H9 (cell line): ENCODE measurements around the gene ABHD1. TPM values are rescaled to one million over a fixed set of nuclear protein-coding genes. Genes with fewer than 3 reads are reported as not detected.

ENCODE experiments used
- DNase-seq: peaks from one replicate; pipeline ENCODE4 v3.0.0-alpha.2; 2017
- H2AFZ ChIP-seq: one replicate; pipeline ENCODE4 v1.6.1; 2013; ENCODE audit warnings: mild to moderate bottlenecking, low read length, control low read depth, moderate library complexity
- H2AK5ac ChIP-seq: 2 replicates; pipeline ENCODE4 v1.6.1; 2013; ENCODE audit warnings: low read length, control low read depth, mixed read lengths; ENCODE audit not compliant: insufficient read length
- H2BK120ac ChIP-seq: one replicate; pipeline ENCODE4 v1.6.1; 2013; ENCODE audit warnings: low read depth, mild to moderate bottlenecking, low read length, control low read depth, inconsistent platforms; ENCODE audit not compliant: poor library complexity, severe bottlenecking
- H2BK12ac ChIP-seq: 2 replicates; pipeline ENCODE4 v1.6.1; 2013; ENCODE audit warnings: low read length, control low read depth, mixed read lengths, low read depth; ENCODE audit not compliant: insufficient read length
- H2BK15ac ChIP-seq: 2 replicates; pipeline ENCODE4 v1.6.1; 2013; ENCODE audit warnings: low read depth, low read length, control low read depth
- H2BK20ac ChIP-seq: one replicate; pipeline ENCODE4 v1.6.1; 2013; ENCODE audit warnings: low read depth, mild to moderate bottlenecking, low read length, control low read depth, inconsistent platforms; ENCODE audit not compliant: poor library complexity, severe bottlenecking
- H2BK5ac ChIP-seq: 2 replicates; pipeline ENCODE4 v1.6.1; 2013; ENCODE audit warnings: low read length, control low read depth, mixed read lengths; ENCODE audit not compliant: insufficient read length
- H3K14ac ChIP-seq: 2 replicates; pipeline ENCODE4 v1.6.1; 2013; ENCODE audit warnings: low read length, control low read depth; ENCODE audit not compliant: insufficient read depth
- H3K18ac ChIP-seq: 2 replicates; pipeline ENCODE4 v1.6.1; 2013; ENCODE audit warnings: low read depth, mild to moderate bottlenecking, mixed read lengths, low read length, control low read depth; ENCODE audit not compliant: insufficient read length
- H3K23ac ChIP-seq: 2 replicates; pipeline ENCODE4 v1.6.1; 2013; ENCODE audit warnings: low read length, control low read depth, mixed read lengths, low read depth; ENCODE audit not compliant: insufficient read length
- H3K23me2 ChIP-seq: 2 replicates; pipeline ENCODE4 v1.6.1; 2013; ENCODE audit warnings: low read depth, mild to moderate bottlenecking, mixed read lengths, low read length, control low read depth; ENCODE audit not compliant: insufficient read length, poor library complexity, severe bottlenecking
- H3K27ac ChIP-seq: 2 replicates; pipeline ENCODE4 v1.5.1; 2013; ENCODE audit warnings: low read length, control low read depth, mixed read lengths, low read depth; ENCODE audit not compliant: insufficient read length
- H3K27me3 ChIP-seq: 2 replicates; pipeline ENCODE4 v1.6.1; 2013; ENCODE audit warnings: low read length, control low read depth, inconsistent platforms; ENCODE audit not compliant: insufficient read depth
- H3K4ac ChIP-seq: 2 replicates; pipeline ENCODE4 v1.6.1; 2013; ENCODE audit warnings: low read depth, mild to moderate bottlenecking, control low read depth, inconsistent platforms, low read length, moderate library complexity
- H3K4me1 ChIP-seq: 2 replicates; pipeline ENCODE4 v1.6.1; 2013; ENCODE audit warnings: low read length, control low read depth, inconsistent platforms; ENCODE audit not compliant: insufficient read depth
- H3K4me2 ChIP-seq: 2 replicates; pipeline ENCODE4 v1.6.1; 2013; ENCODE audit warnings: low read length, control low read depth, mixed read lengths; ENCODE audit not compliant: insufficient read length, insufficient read depth
- H3K56ac ChIP-seq: 2 replicates; pipeline ENCODE4 v1.6.1; 2013; ENCODE audit warnings: low read depth, mild to moderate bottlenecking, mixed read lengths, low read length, control low read depth; ENCODE audit not compliant: insufficient read length
- H3K79me1 ChIP-seq: 2 replicates; pipeline ENCODE4 v1.6.1; 2013; ENCODE audit warnings: low read depth, mild to moderate bottlenecking, moderate library complexity, low read length, control low read depth, inconsistent platforms; ENCODE audit not compliant: insufficient read depth, poor library complexity, severe bottlenecking
- H3K79me2 ChIP-seq: 2 replicates; pipeline ENCODE4 v1.6.1; 2013; ENCODE audit warnings: low read length, control low read depth, inconsistent platforms; ENCODE audit not compliant: insufficient read depth
- H3K9ac ChIP-seq: 2 replicates; pipeline ENCODE4 v1.6.1; 2013; ENCODE audit warnings: low read length, control low read depth, mixed read lengths; ENCODE audit not compliant: insufficient read length; ENCODE audit errors: extremely low read depth
- H3K9me3 ChIP-seq: one replicate; pipeline ENCODE4 v1.6.1; 2013; ENCODE audit warnings: low read depth, low read length, inconsistent platforms; ENCODE audit not compliant: control insufficient read depth
- H3T11ph ChIP-seq: one replicate; pipeline ENCODE4 v1.6.1; 2013; ENCODE audit warnings: mild to moderate bottlenecking, low read length, control low read depth, inconsistent platforms
- H4K20me1 ChIP-seq: one replicate; pipeline ENCODE4 v1.6.1; 2013; ENCODE audit not compliant: control insufficient read depth, insufficient read length, insufficient read depth
- H4K5ac ChIP-seq: 2 replicates; pipeline ENCODE4 v1.6.1; 2013; ENCODE audit warnings: low read depth, mild to moderate bottlenecking, mixed read lengths, low read length, control low read depth; ENCODE audit not compliant: insufficient read length
- H4K8ac ChIP-seq: replicated peaks from 2 replicates; pipeline ENCODE4 v1.6.1; 2013; ENCODE audit warnings: low read length, control low read depth, mixed read lengths, low read depth; ENCODE audit not compliant: insufficient read length
- H4K91ac ChIP-seq: 2 replicates; pipeline ENCODE4 v1.6.1; 2013; ENCODE audit warnings: low read depth, mild to moderate bottlenecking, moderate library complexity, mixed read lengths, low read length, control low read depth; ENCODE audit not compliant: insufficient read length
- H3K27ac Mint-ChIP-seq, 3 experiments: 2 replicates in 2 of 3; 3 replicates in 1 of 3; pipeline ENCODE4 v1.8.0; 2020 to 2021; ENCODE audit warnings: mixed read lengths in 3 of 3, mild to moderate bottlenecking in 1 of 3, moderate library complexity in 1 of 3
- H3K27me3 Mint-ChIP-seq: 2 replicates; pipeline ENCODE4 v1.8.0; 2021; ENCODE audit warnings: low read depth, mild to moderate bottlenecking, moderate library complexity, mixed read lengths
- H3K36me3 Mint-ChIP-seq, 3 experiments: 2 replicates in 2 of 3; 3 replicates in 1 of 3; pipeline ENCODE4 v1.8.0; 2020 to 2021; ENCODE audit warnings: low read depth in 3 of 3, mixed read lengths in 3 of 3; ENCODE audit not compliant: insufficient read depth in 1 of 3
- H3K4me1 Mint-ChIP-seq, 2 experiments: 2 replicates each; pipeline ENCODE4 v1.8.0; 2020; ENCODE audit warnings: mixed read lengths in 2 of 2
- H3K4me3 Mint-ChIP-seq, 2 experiments: 2 replicates in 1 of 2; 3 replicates in 1 of 2; pipeline ENCODE4 v1.8.0; 2020 to 2021; ENCODE audit warnings: mild to moderate bottlenecking in 2 of 2, mixed read lengths in 2 of 2, moderate library complexity in 1 of 2
- H3K9me3 Mint-ChIP-seq, 2 experiments: 2 replicates in 1 of 2; 3 replicates in 1 of 2; pipeline ENCODE4 v1.8.0; 2020; ENCODE audit warnings: mild to moderate bottlenecking in 2 of 2, mixed read lengths in 2 of 2, moderate library complexity in 1 of 2
- WGBS: extraction: QIAGEN DNeasy Blood & Tissue Kit; methylation state at CpG from one replicate; pipeline ENCODE4 v1.1.7; 2013; ENCODE audit warnings: missing lambda C conversion rate, low lambda C conversion rate, mixed read lengths; ENCODE audit not compliant: insufficient read length; ENCODE audit errors: extremely low coverage; 5-methylcytosine and 5-hydroxymethylcytosine counted together
- total RNA-seq: library from RNA; stranded (reverse); gene quantifications from 2 replicates; pipeline ENCODE4 v1.2.1, GENCODE V29; 2021
- TF ChIP-seq, protein P1 (sequence below): fragments of 200-600 bp; sonication (generic); conservative IDR thresholded peaks from 3 replicates; pipeline ENCODE4 v1.8.0; 2021; ENCODE audit warnings: antibody characterized with exemption, mild to moderate bottlenecking

The ABHD1 gene
- total RNA-seq, 1 experiment from 2014 or later = 0.31 TPM

GRCh38 chr2:27178469-27178868 is 54.9 kb downstream of the ABHD1 start:
- H3K4me3 Mint-ChIP-seq = no peak overlapping the region
- H3K14ac ChIP-seq = no peak overlapping the region
- no peak overlapping the region for H2BK120ac ChIP-seq
- H3K4ac ChIP-seq = no peak overlapping the region
- H4K20me1 ChIP-seq = no peaks in the 10 kb centered on the region
- no peak overlapping the region for H3K18ac ChIP-seq
- no peak overlapping the region for H2AFZ ChIP-seq
- H3K27me3 ChIP-seq = no peaks in the 10 kb centered on the region
- H3K36me3 Mint-ChIP-seq = no peaks in the 10 kb centered on the region
- peaks cover 11% of the 10 kb centered on the region for H3K27me3 Mint-ChIP-seq
- H3K23ac ChIP-seq = no peak overlapping the region
- no peak overlapping the region for H4K5ac ChIP-seq
- no peak overlapping the region for H3K9ac ChIP-seq
- no peak overlapping the region for H3K56ac ChIP-seq
- no peak overlapping the region for H3T11ph ChIP-seq
- H3K4me1 ChIP-seq = no peaks in the 10 kb centered on the region
- H3K27ac Mint-ChIP-seq = no peak overlapping the region
- H4K8ac ChIP-seq = no peak overlapping the region
- no CpG with 5 or more reads among the region's 3 CpGs for WGBS
- no peak overlapping the region for H3K4me2 ChIP-seq
- H2BK12ac ChIP-seq = no peak overlapping the region
- H3K79me1 ChIP-seq = no peaks in the 10 kb centered on the region
- peaks cover 0 to 3% of the 10 kb centered on the region in 2 experiments; a peak in 1 of 4 replicates for H3K4me1 Mint-ChIP-seq
- no peaks in the 10 kb centered on the region for H3K79me2 ChIP-seq
- no peak overlapping the region for H3K27ac ChIP-seq
- H4K91ac ChIP-seq = no peak overlapping the region
- TF ChIP-seq, protein P1, sequence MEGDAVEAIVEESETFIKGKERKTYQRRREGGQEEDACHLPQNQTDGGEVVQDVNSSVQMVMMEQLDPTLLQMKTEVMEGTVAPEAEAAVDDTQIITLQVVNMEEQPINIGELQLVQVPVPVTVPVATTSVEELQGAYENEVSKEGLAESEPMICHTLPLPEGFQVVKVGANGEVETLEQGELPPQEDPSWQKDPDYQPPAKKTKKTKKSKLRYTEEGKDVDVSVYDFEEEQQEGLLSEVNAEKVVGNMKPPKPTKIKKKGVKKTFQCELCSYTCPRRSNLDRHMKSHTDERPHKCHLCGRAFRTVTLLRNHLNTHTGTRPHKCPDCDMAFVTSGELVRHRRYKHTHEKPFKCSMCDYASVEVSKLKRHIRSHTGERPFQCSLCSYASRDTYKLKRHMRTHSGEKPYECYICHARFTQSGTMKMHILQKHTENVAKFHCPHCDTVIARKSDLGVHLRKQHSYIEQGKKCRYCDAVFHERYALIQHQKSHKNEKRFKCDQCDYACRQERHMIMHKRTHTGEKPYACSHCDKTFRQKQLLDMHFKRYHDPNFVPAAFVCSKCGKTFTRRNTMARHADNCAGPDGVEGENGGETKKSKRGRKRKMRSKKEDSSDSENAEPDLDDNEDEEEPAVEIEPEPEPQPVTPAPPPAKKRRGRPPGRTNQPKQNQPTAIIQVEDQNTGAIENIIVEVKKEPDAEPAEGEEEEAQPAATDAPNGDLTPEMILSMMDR = no peak
- H2AK5ac ChIP-seq = no peak overlapping the region
- H2BK5ac ChIP-seq = no peak overlapping the region
- DNase-seq = no peak
- H3K9me3 ChIP-seq = no peaks in the 10 kb centered on the region
- no peak overlapping the region for H2BK15ac ChIP-seq
- H3K9me3 Mint-ChIP-seq = no peaks in the 10 kb centered on the region
- no peak overlapping the region for H2BK20ac ChIP-seq
- H3K23me2 ChIP-seq = no peaks in the 10 kb centered on the region
